Measurements from ENCODE around the gene SAP25.

DNA sequence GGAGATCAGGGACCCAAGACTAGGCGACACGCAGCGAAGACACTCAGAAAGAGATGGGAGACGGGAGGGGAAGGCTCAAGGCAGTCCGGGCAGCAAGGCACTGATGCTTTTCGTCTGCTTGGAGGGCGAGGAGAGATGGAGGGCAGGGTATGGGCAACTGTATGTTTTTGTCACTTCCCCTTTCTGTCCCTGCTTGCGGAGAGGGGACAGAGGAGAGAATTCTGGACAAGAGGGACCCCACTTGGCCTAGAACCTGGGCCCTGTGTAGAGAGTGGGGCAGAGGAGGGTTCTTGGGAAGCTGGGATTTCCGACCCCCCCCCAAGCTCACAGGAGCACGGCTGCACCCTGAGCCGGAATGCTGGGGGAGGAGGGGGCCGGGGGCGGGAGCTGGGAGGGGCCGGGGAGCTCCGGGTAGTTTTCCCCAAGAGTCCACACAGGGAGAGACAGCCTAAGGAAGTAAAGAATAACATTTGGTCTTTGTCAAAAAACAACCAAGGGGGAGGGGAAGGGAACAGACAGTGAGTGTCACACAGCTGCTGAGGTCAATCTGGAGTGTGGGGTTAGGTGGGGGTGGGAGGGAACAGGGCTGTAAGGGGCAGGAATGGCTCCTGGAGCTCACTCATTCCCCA lies 10.5 kb upstream of the SAP25 start:
- TF ChIP-seq, protein P1, sequence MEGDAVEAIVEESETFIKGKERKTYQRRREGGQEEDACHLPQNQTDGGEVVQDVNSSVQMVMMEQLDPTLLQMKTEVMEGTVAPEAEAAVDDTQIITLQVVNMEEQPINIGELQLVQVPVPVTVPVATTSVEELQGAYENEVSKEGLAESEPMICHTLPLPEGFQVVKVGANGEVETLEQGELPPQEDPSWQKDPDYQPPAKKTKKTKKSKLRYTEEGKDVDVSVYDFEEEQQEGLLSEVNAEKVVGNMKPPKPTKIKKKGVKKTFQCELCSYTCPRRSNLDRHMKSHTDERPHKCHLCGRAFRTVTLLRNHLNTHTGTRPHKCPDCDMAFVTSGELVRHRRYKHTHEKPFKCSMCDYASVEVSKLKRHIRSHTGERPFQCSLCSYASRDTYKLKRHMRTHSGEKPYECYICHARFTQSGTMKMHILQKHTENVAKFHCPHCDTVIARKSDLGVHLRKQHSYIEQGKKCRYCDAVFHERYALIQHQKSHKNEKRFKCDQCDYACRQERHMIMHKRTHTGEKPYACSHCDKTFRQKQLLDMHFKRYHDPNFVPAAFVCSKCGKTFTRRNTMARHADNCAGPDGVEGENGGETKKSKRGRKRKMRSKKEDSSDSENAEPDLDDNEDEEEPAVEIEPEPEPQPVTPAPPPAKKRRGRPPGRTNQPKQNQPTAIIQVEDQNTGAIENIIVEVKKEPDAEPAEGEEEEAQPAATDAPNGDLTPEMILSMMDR (conservative IDR thresholded peaks at IDR 0.05; ENCODE audit: low read depth in 2 of 2) = no peak
- TF ChIP-seq EZH2 (IDR thresholded peaks at IDR 0.05; ENCODE audit: low read depth, unreplicated experiment) (no peak), EZH2phosphoT487 (IDR thresholded peaks at IDR 0.05; ENCODE audit: unreplicated experiment) (no peak)
